Left hindlimb (tissue), 1 donor: Measurements from ENCODE around the gene CRIM1.

Experiments used
- DNase-seq: peaks from one replicate; pipeline ENCODE4 v3.0.0-alpha.2; 2018

The CRIM1 gene

GRCh38 chr2:36374585-36374984 lies 19.0 kb downstream of the CRIM1 start:
- DNase-seq, result no peak

GRCh38 chr2:36376319-36376765 lies 20.8 kb downstream of the CRIM1 start:
- DNase-seq, result peak; percentile 66

DNA sequence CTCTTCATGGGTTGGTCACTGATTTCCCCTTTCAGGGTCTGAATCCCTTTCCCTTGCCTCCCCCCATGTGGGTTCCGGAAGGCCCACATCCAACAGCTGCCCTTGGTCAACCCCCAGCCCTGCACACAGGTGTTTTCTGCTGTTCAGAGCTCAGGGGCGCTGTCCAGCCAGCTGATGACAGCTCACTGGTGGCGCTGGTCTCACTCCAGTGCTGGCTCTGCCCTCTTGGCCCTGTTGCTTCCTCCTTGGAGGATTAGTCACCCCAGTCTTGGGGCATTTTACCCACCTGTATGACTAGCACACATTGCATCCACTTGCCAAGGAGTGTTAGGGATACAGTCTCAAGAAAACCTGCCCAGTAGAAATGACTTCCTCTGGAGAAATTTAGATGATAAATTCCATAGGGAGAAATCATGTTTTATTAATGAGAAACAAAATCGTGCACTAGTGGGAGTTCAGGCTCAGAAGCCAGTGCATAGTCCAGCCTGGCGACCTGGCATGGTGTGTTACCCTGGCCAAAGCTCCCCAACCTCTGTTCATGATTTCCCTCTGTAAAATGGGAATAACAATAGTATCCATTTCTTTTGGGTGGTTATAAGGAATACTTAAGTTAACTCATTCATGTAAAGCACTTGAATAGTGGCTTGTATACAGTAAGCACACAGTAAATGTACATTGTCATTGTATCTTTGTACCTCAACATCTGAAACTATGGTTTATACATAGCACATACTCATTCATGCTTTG lies 21.6 kb downstream of the CRIM1 start:
- DNase-seq, result no peak

DNA sequence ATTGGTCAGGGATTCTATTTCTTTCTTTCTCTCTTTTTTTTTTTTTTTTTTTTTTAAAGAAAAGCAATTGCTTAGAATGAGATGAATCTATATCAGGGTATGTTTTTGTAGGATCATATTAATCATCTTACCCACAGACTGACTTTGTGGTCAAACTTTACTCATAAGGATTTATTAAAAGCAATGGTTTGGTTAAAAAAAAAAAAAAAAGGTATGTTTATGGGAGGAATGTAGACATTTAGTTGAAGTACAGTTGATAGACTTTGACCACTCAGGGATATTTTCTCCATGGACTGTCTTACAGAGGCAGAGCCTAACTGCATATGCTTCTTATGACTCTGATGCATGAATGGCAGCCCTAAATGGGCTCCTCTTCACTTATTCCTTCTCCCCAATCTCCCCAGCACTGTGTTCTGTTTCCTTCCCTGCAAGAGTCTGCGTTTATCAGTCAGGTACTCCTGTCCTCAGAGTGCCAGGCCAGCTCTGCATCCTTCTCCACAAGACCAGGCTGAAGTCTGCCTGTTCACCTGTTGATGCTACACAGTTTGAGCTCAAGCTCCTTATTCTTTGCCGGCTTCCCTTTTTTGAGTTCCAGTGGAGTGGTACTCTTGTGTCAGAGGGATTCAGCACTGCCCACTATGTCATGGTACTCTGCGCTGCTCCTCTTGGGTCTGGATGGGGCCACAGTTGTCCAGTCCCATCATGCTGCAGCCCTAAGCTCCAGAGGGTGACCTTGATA lies 24.3 kb downstream of the CRIM1 start:
- no peak for DNase-seq

DNA sequence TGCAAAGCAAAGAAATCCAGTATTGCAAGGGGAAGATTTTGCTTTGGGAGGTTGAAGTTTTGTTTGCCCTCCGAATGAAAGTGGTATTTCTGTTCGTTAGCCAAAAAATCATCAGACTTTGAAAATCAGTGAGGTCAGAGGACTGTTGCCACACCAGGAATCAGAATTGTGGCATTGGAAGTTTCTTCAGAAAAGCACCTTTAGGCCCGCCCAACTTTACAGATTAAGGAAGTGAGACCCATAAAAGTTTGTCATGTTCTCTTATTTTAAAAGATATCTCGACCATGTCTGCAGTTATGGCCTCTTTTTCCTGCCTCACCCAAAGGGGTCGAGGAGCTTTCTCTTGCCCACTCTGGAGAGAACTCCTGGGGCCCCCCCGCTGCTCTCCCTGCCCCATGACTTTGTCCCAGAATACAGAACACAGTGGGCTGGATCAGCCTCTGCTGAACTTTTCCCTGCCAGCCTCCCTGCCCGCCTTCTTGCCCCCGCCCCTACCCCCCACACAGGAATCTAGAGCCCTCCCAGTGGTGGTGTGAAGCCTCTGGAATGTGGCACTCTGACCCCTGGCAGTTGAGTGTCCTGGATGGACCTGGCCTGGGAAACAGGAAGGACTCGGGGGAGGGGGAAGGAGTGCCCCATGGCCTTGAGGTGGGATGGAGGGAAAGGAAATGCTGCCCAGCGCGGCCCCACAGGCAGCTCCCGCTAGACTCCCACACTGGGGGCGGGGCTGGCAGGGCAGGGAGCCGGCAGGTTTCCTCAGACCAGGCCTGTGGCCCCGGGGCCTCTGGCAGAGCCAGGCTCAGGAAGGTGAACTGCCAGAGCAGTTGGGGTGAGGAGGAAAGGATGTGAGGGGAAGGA lies 25.3 kb downstream of the CRIM1 start:
- peak; percentile 45 for DNase-seq

GRCh38 chr2:36381993-36382392 lies 26.4 kb downstream of the CRIM1 start:
- no peak for DNase-seq

DNA sequence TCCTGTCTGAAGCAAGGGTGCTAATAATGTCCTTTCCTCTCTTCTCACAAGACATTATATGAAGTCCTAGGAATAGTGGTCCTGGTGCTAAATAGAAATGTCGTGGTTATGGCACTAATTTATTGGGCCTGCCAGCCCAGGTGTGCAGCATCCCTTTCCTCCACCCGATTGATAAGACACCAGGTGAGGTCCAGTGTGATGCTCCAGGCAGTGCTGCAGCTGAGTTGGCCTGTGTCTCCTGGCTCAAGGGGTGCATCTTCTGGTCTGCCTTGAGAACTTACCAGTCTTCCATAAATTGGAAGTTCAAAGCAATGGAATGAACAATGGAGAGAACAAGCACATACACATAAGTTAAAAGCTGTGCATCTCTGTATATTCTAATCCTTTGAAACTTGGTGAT lies 26.9 kb downstream of the CRIM1 start:
- DNase-seq, result no peak

DNA sequence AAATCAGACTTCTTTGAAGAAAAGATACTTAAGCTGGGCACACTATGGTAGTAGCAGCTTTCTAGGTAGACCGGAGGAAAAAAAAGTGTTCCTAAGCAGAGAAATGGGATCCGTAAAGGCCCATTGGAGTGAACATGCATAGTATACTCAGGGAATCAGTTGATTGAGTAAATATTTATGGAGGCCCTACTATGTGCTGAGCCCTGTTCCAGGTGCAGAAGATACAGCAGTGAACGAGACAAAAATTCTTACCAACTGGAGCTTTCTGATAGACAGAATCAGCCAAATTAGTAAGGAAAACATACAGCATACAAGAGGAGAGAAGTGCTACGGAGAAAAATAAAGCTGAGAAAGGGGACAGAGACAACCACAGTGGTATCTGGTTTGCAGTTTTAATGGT lies 28.1 kb downstream of the CRIM1 start:
- DNase-seq, result no peak

GRCh38 chr2:36384454-36384853 lies 28.9 kb downstream of the CRIM1 start:
- no peak for DNase-seq

DNA sequence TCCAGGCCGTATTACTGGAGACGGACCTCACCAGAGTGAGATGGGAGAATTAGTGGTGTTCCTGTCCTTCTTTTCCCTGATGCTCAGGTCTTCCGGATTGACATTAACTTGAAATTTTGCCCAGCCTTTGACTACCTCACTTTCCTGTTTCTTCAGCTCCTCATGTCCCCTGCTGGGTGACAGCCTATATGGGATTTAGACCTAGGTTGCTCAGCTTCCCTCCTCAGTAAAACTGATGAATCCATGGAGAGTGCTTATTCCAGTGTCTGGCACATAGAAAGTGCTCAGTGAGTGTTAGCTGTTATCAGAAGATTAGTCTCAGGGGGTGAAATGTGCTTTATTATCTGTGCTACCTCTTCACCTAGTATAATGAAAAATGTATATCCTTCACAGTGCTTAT lies 30.0 kb downstream of the CRIM1 start:
- no peak for DNase-seq

- DNase-seq, result no peak
Measured at GRCh38 chr2:36387258-36387916, 31.8 kb downstream of the CRIM1 start.

GRCh38 chr2:36388472-36388871 lies 32.9 kb downstream of the CRIM1 start:
- no peak for DNase-seq

DNA sequence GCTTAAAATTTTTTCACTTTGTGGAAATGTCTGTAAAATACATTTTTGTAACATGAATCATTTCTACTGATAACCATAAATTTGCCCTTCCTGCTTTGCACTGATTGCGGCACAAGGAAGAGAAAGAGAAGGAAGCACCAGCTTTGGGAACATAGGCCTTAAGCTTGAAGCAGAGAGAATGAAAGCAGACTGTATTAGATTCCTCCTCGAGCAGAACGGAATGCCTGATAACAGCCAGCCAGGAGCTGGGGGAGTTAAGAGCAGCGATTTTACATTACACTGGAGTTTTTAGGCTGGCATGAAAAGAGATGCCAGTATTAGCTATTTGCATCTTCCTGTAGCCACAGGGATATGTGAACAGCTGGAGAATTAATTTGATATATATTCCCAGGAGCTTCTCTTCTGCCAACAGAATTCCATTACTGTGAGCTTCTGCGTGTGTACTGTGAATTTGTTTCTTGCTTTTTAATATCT lies 33.5 kb downstream of the CRIM1 start:
- DNase-seq, result peak; percentile 32

DNA sequence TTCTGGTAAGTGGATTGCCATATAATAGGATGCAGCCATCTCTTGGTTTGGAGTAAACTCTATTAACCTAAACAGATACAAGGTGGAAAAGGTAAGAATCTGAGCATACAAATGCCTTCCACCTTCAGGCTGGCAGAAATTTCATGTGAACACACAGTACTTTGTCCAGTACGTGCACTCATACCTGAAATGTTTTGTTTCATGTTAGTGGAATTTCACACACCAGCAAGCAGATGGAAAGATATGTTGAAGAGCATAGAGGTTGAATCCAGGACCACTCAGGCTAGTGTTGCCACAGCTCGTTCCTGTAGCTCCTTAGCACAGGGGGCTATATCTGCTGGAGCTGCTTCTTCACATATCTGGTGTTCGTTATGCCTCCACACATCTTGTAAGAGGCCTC lies 34.0 kb downstream of the CRIM1 start:
- no peak for DNase-seq

DNA sequence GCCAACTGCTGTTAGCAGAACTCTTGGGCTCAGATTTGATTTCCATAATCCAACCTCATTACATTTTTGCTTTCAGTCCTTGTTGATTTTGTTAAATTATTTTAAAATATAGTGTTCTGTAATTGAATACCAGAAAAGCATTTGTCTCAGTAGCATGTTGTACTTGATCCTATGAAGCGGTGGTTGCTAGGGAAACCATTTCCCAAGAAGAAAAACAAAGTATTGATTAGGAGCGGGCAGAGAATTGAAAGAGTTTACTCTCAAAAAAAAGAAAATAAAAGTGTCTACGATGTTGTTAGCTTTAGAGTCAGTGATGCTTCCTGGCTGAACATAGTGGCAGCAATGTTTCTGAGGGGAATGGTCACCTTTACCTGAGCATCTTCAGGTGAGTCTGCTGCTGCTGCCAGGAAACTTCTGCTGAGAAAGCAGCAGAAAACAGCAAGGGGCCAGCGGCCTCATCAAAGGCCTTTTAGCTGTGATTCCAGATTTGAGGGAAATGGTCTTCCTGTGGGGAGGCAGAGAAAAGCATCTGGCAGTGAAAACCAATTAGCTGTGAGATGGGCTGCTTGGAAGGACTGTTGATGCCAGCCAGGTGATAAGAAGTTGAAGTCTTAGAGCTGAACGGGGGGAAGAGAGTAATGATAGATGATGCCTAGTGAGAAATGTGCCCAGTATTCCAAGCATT lies 37.1 kb downstream of the CRIM1 start:
- no peak for DNase-seq

GRCh38 chr2:36393738-36394256 lies 38.2 kb downstream of the CRIM1 start:
- no peak for DNase-seq

GRCh38 chr2:36394804-36395203 lies 39.2 kb downstream of the CRIM1 start:
- DNase-seq, result no peak

- no peak for DNase-seq
Measured at GRCh38 chr2:36395866-36396265, 40.3 kb downstream of the CRIM1 start.

DNA sequence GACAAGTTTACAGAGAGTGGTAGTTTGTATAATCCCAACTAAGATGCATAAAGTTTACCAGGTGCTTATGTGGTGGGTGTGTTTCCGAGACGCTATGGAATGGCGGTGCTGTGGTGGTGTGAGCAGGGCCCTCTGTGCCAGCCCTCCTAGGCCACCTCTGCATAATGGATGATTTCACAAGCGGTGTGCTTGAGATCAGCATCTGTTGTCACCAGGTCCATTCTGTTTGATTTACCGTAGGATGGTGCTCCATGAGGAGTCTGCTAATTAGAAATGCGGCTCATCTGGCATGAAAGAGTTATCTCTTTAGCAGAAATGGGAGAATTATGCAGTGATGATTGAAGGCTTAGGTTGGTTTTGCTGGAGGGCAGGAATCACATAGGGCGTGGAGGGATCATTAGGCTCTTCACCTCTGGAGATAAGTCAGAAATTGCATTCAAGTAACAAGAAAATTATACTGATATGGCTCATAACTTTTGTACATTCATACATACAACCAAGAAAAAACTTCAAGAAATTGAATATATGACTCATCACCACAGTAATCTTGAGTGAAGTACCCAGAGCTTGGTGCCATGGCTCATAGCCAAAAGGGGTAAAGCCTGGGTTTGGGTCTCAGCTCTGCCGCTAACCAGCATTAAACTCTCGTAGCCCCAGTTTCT lies 41.4 kb downstream of the CRIM1 start:
- DNase-seq, result no peak

GRCh38 chr2:36397728-36398413 lies 42.3 kb downstream of the CRIM1 start:
- DNase-seq, result no peak

- no peak for DNase-seq
Measured at GRCh38 chr2:36399050-36399449, 43.5 kb downstream of the CRIM1 start.
